ENCODE data around the gene SCP2.

SCP2 gene

DNA sequence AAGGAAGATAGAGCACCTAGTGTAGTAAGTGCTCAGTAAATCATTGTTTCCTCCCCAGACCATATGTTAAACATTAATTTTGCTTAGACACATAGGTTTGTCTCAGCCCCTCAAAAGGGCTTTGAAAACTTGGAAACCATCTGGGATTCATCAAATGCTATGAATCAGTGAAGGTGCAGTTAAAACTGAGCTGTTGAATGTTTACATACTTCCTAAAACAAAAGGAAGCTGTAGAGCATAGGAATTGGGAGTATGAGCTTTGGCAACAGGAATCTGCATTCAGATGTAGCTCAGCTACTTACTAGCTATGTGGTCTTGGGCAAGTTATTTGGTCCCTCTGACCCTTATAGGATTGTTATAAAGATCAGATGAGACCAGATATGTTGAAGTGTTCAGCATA, 116.2 kb downstream of the SCP2 start:
- DNase-seq, result no peak

DNA sequence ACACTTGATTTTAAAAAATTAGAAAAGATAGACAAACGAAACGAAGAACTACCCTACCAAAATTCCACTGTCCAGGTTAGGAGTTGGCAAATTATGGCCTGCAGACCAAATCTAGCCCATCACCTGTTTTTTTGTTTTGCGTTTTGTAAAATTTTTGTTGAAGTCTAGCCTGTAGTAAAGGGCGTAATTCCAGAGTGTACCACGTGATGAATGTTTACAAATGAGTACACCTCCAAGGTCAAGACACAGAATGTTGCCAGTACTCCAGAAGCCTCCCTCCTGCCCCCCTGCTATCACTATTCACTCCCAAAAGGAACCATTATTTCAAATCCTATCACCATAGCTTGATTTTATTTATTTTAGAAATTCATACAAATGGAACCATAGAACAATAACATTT, 117.8 kb downstream of the SCP2 start:
- no peak for DNase-seq

DNA sequence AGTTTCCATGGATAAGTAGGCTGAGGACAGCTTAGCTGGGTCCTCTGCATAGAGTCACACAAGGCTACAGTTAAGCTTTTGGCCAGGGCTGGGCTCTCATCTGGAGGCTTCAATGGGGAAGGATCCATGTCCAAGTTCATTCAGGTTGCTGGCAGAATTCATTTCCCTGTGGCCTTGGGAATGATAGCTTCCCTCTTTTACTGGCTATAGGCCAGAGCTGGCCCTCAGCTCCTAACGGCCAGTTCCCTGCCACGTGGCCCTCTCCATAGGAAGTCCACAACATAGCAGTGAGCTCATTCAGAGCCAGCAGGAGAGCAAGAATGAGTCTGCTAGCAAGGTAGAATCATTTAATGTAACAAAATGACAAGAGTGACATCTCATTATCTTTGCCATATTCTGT, 119.9 kb downstream of the SCP2 start:
- no peak for DNase-seq

DNA sequence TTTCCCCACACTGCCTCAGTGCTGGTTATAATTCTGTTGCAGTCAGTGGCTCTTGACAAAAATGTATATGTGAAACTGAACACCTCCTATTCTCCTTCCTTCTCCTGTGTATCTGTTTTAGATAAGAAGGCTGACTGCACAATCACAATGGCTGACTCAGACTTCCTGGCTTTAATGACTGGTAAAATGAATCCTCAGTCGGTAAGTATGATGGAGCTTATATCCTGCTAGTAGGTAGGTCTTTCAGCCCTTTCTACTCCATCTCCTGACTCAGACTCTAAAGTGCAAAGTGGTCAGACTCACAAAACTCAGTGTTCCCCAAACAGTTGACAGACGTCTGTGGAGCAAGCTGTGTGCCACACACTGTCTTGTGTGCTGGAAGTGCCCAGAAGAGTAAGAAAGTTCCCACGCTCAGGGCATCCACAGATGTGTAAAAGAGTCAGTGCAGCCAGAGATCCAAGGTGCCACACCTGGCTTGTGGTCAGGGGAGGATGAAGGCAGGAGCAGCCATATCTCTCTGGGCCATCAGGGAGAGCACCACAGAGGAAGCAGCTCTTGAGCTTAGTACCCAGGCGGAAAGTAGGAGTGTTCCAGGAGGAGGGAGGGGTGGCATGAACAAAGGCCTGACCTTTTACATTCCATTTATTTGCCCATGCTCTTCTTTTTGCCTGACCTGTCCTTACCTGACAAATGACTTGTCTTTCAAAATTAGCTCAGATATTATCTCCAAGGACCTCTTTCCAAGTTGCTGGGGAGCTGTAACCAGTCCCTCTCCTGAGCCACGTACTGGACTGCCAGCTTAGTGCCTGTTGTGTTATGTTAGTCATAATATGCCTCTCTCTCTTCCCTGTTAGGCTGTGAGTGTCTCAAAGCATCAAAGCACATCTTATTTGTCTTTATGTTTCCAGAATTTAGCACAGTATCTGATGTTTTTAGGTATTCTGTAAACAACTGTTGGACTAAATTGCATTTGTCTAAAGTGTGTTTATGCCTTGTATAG, 121.0 kb downstream of the SCP2 start:
- DNase-seq, result peak in 1 of 2 experiments; percentile 20

DNA sequence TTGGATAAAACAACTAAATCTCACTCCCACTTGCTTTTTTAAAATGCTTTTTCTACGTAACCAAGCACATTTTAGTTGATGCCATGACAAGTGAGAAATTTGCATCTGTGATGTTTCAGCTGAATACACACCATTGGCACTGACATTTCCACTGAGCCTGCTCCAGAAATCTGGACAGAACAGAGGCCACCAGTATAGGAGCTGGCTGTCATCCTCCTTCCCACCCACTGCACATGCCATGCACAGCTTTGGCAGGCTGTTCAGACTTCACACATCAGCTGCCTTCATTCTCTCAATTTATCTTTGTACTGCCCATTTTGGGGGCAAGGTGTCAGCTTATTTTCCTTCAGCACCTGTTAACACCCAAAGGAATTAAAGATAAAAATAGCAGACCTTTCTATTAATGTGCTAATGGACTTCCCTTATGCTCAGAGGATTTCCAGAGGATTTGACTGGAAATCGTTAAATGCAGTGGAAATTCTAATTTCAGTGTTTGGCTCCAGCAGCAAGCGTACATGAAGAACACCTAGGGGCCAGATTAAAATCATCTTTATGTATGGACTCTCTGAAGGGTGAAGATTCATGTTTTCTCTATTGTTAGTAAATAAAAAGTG, 122.0 kb downstream of the SCP2 start:
- DNase-seq, result no peak

DNA sequence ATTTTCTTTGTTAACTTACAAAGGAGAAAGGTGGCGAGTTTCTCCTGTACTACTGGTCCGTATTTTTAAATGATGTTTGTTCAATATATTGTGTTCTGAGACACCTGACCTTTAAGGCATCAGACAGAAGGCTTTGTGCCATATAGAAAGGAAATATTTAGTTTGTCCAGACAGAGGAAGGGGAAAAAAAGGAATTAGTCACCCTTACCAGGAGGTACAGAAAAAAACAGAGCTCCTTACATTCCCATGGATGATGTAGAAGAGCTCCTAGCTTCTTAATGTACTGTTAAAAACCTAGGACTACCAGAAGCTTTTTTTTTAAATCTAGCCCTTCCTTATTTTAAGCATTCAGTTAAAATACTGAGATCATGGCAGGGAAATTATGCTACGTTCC, 122.5 kb downstream of the SCP2 start:
- DNase-seq, result no peak

DNA sequence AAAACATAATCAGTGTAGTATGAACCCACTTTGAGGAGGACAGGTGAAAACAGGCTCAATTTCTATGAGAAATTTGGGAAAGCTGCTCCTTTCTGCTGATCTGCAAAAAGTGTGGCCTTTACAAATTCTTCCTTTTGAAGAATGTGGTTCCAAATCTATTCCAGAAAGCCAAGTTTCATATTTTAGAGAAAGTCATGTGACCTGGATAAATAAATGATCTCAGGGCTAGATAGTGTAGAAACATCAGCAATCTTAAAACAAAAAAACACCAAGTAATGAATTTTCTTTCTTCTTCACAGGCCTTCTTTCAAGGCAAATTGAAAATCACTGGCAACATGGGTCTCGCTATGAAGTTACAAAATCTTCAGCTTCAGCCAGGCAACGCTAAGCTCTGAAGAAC, 123.2 kb downstream of the SCP2 start:
- no peak for DNase-seq

DNA sequence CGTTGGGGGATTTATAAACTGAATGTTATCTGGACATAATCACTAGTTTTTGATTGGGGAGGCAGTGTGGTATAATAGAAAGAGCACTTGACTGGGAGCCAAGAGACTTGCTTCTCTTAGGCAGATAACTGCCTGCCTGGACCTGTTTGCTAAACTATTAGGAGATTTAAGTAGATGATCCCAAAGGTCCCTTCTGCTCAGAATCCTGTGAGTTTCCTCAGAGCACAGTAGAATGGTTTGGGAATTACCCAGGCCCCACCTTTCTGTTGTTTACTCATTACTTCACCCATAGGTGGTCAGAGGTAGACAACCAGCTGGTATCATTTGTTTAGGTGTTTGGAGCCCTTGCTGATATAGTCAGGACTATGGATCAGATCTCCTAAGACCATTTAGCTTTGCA, 124.6 kb downstream of the SCP2 start:
- no peak for DNase-seq

DNA sequence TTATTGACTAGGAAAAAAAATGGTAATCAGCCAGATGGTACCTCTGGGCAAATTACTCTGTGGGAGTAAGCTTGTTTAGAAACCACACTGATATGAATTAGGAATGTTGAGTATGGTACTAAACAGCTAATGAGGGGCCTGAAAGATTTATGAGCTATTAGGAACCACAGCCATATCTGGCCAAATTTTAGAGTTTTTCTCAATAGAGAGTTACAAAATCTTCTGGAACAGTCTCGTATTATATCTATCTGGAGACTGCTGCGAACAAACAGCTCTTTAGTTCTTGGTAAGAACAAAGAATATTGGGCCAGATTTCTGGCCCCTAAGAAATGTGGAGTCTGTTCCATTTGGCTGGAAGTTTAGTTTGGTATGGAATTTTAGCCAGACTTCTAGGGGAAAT, 130.1 kb downstream of the SCP2 start:
- DNase-seq, result no peak

DNA sequence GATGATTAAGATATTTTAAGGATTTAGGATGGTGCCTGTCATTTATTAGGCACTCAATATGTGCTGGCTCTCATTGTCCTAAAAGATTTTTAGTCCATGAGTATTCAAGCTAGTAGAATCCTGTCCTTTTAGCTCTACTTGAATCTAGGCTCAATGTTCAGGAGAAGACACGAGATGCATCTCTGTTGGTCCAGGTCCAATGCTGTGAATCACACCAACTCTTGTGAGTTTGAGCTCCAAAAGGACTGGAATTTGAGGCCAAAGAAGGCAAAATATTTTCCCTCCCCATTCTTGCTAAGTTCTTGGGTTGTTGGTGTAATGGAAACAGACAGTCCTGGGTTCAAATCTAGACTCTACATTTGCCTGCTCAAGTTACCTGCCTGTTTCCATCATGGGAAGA, 133.5 kb downstream of the SCP2 start:
- no peak for DNase-seq

DNA sequence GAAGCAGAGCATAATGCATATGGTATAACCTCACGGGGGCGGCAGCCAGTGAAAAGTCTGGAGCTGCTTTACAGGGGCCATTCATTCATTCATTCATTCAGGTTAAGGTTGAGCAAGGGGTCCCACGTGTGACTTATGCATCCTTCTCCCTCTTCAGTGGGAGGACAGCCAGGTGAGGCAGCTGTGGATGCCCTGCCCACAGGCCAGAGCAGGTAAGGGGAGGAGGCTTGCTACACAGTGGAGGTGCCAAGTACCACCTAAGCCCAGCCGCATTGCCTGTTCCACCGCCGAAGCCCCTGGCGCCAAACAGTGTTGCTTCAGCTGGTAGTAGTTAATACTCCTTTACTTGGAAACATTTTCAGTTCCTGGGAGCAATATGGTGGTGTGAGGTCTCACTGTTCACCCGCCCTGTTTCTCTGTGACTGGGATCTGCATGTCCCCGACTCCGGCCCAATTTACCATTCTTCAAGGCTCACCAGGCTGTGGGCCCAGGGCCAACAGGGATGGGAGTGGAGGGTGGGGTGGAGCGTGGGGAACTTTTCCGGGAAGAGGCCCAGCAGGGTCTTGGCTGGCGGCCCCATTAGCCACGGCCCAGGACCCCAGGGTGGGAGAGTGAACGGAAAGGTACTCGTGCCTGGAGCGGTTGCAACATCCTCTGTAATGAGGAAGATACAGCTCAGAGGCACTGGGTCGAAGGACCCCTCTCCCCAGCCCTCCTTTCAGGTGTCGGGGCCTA, 134.2 kb downstream of the SCP2 start:
- no peak for DNase-seq

DNA sequence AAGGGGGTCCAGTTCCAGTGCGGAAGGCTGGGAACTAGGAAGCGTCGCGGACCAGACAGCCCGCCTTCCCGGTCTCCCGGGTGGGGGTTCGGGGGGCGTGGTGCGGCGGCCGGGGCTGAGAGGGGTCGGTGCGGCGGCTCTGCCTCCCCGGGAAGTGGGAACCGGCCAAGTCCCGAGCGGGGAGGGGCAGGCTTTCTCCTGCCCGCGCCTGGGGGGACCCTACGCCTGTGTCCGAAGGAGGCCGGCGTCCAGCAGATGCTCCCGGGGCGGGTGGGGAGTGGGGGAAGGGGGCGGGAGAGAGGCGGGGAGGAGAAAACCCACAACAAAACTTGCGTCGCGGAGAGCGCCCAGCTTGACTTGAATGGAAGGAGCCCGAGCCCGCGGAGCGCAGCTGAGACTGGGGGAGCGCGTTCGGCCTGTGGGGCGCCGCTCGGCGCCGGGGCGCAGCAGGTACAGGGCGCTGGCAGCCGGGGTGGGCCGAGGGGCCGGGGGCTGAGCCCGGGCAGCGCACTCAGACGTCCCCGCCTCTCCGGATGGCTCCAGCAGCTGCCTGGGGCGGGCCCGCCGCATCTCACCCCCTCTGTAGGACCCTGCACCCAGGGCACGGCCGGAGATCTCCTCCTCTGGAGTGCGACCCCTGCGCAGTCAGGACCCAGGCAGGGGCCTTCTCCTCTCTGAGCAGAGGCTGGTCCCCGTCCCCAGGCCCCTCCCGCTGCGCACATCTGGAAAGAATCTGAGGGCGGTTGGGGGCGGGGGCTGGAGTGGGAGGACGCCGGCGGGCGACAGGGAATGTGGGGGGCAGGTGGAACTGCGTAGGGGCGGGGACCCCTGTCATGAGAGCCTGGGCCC, 135.0 kb downstream of the SCP2 start, which contains the start of gene PODN:
Gene PODN (plus strand): TSS at position 355 of the 849 bp plus-strand sequence. CDS start 7,643 bp downstream, outside the sequence.
- no peak for DNase-seq

DNA sequence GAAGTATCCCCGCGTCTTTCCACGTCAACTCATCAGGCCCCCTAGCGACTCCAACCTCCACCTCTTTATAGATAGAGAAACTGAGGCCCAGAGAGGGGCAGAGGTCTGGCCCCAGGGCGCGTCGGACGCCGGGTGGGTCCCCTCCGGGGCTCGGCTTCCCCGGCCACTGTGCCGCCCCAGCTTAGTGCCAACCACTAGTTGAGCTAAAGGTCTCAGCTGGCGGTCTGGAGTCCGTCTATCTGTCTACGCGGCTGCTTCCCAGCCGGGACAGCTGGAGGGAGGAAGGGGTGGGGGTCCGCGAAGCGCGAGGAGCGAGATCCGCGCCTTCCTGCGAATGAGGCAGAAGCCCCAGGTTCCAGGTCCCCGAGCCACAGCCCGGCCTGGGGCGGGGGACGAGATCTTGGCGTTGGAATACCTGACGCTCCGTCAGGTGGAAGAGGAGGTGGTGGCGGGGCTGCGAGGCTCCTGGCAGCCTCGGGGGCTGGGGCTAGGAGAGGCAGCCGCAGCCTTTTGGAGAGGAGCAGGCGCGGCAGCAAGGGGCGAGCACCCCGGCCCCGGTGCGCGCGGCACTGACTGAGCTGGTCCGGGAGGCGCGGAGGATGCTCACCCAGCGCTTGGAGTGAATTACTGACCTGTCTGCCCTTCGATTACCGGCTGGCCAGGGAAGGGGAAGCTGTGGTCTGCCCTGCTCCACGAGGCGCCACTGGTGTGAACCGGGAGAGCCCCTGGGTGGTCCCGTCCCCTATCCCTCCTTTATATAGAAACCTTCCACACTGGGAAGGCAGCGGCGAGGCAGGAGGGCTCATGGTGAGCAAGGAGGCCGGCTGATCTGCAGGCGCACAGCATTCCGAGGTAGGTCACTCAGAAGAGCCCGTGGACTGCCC, 135.9 kb downstream of the SCP2 start:
- DNase-seq, result no peak

DNA sequence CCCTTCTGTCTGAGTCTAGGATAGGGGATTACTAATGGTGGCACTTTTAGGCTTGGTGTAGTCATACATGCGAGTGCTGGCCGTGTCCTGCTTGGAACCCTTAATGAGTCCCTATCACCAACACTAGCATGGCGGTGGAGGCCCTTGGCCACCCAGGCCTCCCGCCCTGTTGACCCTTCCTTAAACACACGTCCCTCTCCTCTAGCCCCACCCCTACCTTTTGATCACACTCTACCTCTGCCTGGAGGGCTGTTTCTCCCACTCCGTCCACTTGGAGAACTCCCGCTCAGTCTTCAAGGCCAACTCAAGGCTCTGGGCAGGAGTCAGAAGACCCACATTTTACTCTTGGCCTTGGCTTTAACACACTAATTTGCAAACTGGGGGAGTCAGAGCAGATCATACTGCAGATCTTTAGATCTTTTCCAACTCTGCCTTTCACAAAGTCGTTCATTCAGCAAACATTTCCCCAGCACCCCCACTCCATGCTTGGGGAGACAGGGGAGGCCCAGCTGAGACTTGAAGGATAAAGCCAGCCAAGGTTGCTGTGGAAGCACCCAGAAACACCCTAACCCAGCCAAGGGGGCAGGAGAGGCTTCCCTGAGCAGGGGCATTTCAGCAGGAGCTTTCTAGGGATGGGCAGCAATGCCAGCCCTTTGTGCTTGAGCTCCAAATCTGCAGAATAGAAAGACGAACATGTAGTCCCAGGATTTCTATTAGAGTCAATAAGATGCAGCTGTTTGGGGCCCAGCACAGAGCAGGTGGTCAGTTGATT, 136.9 kb downstream of the SCP2 start:
- DNase-seq, result no peak

DNA sequence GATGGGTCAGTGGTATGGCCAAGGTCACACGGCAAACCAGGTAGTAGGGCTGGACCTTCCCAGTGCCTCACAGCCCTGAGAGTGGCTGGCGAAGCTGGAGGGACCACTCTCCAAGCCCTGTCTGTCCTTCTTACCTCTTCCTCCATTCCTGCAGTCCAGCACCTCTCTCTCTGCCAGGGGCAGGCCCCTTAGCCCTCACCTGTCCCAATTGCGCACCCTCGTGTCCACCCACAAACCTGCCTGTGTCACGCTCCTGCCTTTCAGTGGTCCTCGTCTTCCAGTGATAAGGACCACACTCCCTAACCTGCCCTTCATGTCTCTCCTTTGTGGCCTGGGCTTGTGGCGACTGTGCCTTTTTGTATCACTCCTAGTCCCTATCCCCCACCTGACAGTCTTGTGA, 138.3 kb downstream of the SCP2 start:
- DNase-seq, result peak in 1 of 2 experiments; percentile 7

DNA sequence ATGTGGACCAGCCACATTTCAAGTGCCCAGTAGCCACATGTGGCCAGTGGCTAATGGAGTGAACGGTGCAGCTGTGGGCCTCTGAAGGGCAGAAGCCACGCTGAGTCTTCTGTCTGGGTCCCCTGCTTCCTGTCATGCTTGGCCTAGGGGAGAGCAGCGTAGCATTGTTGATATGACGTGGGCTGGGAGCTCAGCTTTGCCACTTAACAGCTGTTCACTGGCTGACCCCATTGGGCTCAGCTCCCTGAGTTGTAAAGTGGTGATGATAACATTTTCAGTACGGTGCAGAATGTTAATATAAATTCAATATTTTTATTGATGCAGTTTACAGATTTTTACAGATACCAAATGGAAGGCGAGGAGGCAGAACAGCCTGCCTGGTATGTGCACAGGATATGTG, 139.4 kb downstream of the SCP2 start:
- no peak for DNase-seq

DNA sequence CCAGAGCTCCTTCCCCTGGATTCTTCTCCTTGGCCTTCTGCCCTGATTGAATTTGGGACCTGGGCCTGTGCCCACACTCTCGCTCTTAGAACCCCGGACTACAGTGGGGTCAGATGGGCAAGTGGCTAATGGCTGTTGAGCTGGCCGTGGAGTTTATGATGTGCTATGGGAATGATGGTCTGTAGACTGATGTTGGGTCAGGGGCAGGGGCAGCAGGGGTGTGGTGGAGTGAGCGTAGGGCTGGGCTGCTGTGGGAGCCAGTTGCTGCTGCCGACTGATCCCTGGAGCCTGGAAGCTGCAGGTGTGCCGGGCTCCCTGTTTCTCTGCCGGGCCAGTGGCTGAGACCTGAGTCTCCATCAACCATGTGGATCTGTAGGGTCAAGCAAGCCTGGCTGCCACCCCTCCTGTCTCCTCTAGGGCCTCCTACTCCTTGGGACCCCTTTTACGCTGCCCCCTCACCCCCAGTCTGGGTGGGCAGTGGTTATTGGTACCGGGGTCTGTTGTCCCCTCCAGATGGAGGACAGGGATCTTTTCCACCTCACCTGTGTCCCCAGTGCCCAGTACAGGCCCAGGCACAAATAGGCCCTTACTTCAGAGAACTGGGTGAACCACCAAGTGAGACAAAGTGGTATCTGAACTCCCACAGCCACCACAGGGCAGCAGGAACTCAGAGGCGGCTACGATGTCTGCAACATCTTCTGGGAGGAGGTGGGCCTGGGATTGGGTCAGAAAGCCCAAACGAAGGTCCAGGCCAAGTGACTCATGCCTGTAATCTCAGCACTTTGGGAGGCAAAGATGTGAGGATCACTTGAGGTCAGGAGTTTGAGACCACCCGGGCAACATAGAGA, 140.0 kb downstream of the SCP2 start:
- peak; percentile 4 to 7 for DNase-seq

DNA sequence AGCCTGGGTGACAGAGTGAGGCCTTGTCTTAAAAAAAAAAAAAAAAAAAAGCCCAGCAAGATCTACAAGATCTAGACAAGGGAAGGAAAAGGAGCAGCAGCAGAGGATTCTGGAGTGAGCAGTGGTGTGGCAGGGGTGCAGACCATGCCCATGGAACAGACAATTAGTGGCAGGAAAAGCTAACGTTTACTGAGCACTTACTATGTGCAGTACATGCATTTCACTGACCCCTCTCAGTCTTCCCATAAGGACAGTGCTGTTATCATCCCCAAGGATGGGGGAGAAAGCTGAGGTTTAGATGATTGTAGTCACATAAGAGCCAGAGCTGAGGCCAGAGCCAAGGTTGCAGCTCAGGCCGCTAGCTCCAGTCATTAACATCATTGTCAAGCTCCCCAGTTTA, 140.8 kb downstream of the SCP2 start:
- peak in 1 of 2 experiments; percentile 8 for DNase-seq

DNA sequence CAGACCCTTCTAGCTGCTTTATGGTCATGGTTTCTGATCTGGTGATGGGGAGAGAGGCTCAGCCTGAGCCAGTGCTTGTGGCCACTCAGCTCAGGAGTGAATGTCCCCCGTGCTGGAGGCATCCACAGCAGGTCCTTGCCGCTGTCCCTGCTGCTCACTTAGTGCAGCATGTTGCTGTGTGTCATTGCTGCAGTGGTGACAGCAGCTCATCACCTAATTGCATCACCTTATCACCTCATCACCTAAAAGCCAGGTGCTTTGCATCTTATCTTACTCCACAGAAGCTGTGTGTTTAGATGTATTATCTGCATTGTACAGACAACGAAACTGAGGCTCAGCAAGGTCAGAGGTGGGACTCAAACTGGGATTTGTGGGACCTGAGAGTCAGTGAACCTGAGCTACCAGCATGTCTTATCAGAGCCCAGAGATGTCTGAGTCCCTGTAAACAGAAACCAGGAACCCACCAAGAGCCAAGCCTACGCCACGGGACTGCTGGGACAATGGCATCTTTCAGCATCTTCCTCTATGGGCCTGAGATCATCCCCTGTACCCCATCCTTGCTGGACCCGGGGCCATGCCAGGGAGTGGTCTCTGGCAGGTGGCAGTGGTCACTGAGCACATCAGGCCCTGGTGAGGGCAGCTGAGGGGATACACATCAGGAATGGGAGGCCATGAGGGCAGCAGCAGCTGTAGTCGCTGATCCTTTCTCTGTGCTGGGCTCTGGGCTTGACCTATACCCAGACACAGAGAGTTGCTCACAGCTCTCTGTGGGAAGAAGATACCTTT, 141.4 kb downstream of the SCP2 start:
- peak in 1 of 2 experiments; percentile 10 for DNase-seq

Data from activated T-cell treated with anti-CD3 and anti-CD28 coated beads, Interleukin-2, amount 50 U/mL, for 48 hours (primary cell).